Non-pigmented ciliary epithelial cell (primary cell): ENCODE results near the gene SEMA3D.

ENCODE experiments used
- DNase-seq: peaks from one replicate; pipeline ENCODE4 v3.0.0-alpha.2; 2010; ENCODE audit warnings: low read depth

Gene SEMA3D

DNA sequence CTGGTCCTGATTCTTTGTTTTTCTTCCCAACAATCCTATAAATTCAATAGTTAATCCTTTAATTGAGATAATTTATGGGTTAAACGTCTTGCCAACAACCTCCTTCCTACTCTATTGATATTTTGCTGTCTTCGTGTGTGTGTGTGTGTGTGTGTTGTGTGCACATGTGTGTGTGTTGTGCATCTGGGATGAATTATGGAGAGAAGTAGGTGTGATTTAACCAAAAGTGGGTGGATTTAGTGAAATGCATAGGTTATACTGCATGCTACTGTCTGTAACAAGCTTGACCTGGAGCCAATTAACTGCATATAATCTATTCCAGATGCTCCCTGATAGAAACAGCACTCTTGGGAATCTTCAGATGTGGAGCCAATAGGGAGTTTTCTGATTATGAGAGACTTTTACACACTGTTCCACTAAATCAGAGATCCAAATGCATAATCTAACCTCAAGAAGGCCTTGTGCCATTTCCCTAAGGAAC, 61.2 kb downstream of the SEMA3D start:
- no peak for DNase-seq

DNA sequence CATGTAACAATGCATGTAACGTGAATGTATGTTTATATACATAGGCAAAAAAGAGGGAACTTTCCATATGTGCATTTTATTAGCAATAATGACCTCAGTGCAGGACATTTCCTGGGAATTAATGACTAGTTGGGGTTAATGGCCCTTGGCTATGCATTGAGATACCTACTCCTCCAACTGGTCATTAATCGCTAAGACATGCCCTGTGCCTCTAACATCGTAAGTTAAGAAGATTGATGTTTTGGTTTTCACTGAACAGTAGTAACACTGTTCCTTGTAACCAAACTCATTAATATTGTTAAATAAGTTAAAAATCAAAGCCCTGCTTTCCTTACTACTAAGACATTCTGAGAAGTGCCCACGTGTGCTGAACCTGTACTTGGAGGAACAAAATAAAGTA, 61.7 kb downstream of the SEMA3D start:
- DNase-seq, result no peak

DNA sequence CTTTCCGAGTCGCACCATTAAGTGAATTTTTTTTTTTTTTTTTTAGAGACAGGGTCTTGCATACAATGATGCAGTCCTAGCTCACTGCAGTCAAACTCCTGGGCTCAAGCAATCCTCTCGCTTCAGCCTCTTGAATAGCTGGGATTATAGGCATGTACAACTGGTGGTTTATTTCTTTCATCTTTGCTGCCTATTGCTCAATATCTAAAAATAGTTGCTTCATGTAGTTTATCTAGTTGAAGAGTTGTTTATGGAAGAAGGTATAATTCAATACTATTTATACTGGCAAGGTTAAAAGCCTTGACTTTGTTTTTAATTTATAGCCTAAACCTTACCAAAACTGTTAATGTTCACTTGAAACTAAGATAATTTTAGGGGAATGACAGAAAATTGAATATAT, 66.9 kb downstream of the SEMA3D start:
- DNase-seq, result no peak

DNA sequence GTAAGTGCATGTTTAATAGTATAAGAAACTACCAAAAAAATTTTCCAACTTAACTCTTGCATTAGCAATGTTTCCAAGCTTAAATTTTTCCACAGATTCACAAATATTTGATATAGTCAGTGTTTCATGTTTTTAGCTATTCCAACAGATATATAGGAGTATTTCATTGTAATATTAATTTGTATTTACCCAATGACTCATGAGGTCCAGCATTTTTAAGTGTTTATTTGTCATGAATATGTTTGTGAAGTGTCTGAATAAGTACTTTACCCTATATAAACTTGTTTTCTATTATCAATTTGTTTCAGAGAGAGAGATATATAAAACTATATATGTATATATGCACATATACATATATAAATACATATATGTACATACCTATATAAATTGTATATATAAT, 71.0 kb downstream of the SEMA3D start:
- DNase-seq, result no peak

DNA sequence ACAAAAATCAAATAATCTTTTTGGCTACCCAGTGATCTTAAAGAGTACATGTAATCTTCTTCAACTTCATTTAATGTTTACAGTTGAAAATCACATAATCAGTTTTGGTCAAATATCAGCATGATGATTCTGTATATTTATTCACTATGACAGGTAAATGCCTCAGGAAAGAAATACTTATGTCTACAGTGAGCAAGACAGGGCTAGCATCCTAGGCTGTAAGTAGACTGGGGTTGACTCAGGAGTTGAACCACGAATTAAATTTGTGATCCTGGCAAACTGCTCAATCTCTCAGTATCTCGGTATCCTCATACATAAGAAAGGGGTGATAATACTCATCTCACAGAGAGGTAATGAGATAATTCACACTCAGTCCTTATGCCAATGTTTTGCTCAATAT, 71.8 kb downstream of the SEMA3D start:
- DNase-seq, result no peak

DNA sequence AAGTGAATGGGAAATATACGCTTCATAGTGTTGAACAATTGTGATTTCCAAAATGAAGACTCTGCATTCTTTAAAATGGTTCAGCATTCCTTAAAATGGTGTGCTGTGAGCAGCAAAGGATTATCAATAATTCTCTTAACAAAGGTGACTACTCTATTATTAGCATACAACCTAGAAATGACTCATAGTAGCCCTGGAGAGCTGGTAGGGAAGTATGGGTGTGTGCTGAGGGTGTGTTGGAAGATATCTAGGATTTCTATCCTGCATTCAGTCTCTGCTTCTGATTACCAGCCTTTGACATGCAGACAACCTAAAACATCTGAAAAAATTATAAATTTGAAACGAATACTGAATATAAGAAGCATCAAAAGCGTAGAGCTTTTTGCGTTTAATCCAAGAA, 72.5 kb downstream of the SEMA3D start:
- no peak for DNase-seq

DNA sequence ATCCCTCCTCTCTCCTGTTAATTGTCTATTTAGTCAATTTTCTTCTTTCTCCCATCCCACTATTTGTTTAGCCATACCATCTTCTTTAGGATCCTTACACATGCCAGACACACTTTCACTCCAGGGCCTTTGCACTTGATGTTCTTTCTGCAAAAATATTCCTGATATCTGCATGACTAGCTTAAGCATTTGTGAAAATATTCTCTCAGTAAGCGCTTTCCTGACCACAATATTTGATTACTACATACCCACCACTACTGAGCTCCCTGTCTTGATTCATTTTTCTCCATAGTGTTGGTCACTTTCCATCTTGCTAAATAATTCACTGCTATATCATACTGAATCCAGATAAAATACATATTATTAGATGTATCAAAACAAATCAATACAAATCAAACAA, 75.1 kb downstream of the SEMA3D start:
- DNase-seq, result peak; percentile 58

DNA sequence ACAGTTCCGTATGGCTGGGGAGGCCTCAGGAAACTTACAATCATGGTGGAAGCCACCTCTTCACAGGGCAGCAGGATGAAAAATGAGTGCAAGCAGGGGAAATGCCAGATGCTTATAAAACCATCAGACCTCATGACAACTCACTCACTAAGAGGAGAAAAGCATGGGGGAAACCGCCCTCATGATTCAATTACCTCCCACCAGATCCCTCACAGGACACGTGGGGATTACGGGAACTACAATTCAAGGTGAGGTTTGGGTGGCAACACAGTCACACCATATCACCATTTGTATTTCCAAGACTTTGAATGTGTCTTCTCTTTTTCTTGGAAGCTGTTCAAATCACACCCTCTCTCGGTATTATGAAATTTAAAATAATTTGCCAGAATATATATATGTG, 80.1 kb downstream of the SEMA3D start:
- DNase-seq, result no peak

DNA sequence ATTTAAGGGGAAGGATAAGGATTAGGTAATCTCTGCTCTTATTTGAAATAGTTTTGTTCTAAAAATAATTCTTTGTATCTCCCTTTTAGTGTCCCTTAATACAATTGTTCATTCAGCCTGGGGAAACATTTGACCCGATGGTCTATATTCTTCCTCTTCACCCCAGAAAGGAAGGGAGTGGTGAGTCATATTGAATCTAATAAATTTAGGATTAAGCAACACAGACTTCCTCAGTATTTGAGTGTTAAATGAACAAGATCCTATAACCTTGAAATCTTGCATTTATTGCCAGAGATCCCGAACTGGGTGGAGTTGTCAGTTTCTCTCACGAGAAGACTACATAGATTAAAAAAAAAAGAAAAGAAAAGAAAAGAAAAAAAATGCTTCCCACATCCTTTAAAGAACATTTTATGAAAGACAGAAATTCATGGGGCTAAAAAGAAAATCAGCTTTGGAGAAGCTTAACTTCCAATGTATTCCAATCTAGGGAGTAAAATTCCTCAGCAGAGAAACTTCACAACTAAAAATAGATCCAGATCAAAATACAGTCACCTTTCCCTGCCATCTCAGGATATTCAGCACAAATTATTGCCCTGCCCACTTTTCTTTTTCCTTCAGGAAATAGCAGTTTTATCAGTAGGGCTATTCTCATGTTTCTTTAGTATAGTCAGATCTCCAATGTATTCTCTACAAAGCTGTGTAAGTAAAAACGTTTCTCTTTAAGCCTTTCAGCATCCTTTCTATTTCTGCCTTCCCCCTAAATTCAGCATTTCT, 82.2 kb downstream of the SEMA3D start:
- DNase-seq, result no peak

DNA sequence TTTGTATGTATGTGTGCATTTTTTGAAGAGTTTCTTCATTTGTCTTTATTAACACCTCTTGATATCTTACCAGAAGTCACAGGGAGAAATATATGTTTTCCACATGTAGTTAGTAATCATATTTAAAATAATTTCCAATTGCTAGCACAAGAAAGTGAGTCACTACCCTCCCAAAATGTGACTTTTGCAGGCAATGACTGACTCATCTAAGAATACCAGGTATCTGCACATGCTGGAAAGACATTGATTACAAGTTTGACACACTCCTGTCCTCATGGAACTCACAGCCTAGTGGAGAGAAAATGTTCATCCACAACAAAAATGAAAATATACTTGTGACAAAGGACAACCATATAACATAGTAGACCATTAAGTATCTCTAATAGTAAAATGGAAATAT, 82.9 kb downstream of the SEMA3D start:
- no peak for DNase-seq

DNA sequence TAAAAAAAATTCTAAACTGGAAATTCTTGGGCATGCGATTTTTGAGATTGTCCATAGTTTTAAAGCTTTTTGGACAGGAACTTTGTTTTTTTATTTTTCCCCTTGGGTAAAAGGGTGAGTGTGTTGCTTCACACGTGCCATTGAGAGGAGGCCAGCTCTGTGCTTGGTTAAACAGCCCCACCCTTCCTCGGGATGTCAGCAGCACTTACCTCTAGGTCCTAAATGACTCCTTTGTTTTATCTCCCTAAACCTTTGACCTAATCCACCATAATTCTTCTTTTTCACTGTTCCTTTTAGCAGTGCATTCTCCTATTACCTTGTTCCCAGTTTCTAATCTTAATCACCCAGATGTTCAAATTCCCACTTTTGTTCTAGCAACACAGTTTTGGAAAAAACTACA, 83.5 kb downstream of the SEMA3D start:
- DNase-seq, result no peak

DNA sequence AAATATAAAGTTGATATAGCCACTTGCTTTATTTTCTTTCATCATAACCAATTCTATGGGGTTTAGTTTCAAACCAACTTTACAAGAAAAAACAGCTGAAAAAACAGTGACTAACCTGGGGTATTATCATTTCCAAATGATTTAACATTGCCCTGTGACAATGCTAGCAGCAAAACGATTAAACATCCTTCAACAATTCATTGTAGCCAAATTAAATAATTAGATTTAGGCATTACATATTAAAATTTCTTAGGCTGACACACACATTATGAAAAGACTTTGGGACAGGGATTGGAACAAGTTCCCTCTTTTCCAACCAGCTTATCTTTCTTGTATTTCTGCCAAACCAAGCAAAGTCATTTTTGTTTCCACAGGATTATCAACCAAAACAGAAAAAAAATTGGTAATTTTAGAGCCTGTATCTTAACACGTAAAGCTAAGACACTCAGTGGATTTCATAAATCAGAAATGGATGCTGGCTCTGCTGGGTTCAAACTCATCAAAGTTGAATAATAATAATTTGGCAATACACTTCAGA, 84.0 kb downstream of the SEMA3D start:
- DNase-seq, result no peak

DNA sequence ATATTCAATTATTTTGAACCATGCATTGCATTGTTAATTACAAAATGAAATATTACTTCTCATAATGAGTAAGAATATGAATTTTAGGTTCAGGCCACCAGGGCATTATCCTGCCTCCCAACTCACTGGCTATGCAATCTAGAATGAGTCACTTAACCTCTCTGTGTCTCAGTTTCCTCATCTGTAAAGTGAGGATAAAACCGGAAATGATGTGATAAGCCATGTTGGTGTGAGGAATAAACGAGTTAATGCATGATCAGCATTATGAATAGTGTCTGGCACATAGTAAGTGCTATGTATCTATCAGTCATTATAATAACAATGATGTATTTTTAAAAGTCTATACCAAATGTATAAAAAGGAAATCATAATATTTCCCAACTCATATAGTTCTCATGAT, 85.5 kb downstream of the SEMA3D start:
- DNase-seq, result no peak

DNA sequence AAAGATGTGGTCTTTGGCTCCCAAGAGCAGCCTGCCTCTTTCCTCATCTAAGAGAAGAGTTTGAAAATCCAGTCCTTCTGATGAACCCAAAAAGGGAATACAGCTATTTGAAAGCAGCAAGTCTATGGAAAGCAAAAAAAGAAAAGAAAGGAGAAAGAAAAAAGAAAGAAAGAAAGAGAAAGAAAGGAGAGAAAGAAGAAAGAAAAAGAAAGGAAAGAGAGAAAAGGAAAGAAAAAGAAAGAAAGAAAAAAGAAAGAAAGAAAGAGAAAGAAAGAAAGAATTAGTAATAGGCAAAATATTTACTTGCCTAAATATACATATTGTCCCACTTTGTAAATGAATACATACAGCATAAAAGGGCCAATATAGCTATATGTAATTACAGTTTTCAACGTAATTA, 89.0 kb downstream of the SEMA3D start:
- no peak for DNase-seq

DNA sequence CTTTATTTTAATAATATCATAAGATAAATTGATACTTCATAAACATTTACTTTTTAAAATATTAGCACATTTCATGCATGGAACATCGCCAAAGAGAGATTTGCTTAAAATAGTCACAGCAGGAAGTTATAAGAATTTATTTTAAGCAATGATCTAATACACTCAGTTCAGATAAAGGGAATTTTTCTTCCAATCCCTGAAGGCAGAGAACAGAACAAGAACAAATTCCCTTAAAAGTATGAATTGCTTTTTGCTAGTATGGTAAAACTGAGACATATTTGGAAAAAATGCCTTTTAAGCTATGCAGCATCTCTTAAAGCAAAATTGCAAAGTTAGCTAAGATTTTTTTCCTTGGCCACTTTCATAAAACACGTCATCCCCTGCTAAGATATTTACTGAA, 91.0 kb downstream of the SEMA3D start:
- no peak for DNase-seq

DNA sequence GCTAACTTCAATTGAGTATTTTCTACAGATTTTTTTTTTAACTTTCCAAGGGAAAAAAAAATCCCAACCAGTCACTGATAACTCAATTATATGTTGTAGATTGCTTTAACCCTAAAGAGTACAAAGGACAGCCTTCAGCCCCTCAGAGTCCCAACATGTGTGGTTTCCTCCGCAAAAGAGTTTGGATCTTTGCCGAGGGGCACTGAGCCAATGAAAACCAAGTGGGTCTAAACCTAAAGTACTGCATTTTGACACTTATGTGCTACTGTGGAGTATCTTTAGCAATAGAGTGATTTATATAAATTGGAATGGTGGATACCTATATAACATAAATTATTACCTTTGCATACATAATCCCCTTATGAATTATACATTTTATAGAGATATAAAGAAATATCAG, 91.5 kb downstream of the SEMA3D start:
- no peak for DNase-seq

DNA sequence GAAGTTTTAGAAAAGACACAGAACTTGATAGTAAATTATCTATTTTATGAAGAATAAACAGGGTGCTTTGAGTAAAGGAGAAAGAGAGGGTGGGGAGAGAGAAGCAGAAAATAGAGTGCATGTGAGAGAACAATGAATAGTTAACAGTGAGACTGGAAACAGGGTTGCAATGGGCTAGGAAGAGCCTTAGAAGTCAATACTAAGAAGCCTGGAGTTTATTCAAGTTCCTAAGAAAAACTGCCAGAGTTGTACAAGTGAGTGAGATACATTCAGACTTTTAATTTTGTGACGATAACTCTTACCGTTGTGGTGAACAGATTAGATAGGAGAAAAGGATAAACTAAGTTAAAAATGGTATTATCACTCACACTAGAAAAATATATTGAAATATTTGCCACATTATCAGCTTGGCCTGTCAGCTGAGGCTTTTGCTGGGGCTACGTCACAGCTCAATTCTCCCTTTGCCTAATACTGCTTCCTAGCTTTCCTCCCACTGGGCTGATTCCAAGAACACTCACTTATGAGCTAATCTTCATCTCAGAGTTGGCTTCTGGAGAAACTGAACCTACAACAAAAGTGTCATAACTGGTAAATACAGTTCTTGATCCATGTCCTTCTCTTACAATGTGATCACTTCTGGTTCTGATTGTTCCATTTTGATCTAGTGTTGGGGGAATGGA, 92.7 kb downstream of the SEMA3D start:
- no peak for DNase-seq

DNA sequence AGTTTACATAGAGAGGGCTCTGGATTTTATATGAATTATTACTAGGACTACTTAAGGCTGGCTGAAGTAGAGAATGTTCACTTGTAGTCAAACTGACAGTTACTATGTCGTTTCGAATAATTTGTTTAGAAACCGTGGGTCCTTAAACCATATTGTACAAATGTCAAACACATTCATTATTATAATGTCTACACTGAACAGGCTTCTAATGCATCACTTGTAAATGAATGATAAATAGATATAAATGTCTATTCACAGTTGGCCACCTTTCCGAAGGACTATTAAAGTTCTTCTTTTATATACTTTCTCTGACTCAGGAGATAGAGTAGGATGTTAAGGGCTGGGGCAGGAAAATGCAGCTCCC, 95.3 kb downstream of the SEMA3D start:
- no peak for DNase-seq

DNA sequence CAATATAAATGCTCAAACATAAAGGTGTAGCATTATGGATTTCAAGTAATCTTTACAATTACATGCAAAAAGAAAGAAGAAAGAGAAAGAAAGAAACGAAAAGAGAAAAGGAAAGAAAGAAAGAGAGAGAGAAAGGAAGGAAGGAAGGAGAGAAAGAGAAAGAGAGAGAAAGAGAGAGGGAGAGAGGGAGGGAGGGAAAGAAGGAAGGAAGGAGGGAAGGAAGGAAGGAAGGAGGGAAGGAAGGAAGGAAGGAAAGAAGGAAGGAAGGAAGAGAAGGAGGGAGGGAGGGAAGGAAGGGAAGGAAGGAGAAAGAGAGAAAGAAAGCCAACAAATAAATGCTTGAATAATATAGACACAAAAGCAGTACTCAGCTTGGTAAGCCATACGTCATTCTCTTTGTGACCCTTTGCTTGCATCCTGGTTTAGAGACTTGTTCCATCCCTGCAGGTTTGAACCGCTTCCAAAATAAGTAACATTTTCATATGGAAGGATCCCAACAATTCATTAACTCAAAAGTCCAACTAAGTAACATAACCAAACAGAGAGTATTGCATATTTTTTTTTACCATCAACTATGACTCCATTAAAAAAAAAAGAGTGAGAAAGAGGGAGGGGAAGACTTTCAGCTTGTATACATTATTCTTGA, 95.8 kb downstream of the SEMA3D start:
- no peak for DNase-seq

DNA sequence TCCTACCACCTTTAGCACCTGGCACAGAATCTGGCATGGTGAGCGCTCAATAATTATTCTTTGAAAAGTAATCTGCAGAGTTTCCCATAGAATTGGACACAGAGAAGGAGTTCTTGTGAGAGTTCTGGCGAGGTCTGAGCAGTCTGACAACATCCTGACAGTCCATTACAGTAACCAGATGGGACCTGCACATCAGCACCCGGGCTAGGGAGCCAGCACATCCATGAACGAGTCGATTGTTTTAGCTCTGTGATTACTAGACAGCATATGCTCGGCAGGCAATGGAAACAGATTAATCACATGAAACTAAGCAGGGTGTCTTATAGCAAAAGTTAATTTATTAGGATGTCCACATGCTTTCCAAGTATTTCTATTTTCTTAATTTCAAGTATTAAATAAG, 96.7 kb downstream of the SEMA3D start:
- no peak for DNase-seq

DNA sequence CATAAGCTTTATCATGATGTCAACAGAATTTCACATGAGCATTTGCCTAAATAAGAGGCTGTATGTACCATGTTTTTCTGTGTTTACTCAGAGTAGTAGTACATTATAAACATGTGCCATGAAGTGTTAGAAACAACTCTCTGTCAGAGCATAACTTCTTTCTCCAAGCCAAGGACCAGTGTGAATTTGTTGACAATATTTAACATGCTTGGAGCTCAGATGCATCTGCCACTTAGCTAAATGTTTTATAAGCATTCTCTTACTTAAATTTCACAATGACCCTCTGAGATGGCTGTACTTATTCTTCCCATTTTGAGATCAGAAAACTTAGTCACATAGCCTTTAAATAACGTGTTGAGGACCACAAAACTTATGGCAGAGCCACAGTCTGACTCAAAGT, 105.0 kb downstream of the SEMA3D start:
- DNase-seq, result no peak

DNA sequence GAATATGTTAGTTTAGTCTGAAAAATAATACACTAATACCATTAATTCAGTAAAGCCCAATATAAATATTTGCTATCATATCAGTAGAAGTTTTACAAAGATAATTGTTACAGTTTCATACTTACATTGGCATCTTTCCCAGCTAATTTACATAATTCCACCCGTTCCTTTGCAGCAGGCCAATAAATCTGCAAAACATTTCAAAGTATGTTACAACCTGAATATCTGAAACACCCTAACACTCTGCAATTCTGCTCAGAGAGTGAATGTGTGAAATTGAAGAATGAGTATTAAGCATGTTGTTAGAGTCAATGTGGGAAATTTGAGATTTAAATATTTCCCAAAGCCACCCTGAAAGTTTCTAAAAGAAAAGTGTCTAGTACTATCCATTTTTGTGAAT, 105.5 kb downstream of the SEMA3D start:
- DNase-seq, result no peak

DNA sequence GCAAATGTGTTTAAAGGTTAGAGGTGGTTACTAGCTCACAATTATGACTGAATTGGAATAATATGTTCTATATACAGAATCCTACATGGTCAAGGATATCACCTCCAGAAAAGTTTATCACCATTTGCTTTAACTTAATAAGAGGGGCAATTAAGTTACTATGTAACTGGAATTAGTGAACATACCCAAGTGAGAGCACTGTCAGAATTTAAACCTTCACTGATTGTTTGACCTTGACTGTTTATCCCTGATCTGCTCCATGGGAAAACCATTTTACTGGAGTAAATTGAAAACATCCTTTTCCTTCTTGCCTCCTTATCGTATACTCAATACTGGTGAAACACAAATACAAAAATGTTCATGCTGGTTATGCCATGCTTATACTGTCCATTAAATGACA, 107.4 kb downstream of the SEMA3D start:
- no peak for DNase-seq
